ENCODE results near the gene TADA1.

- no peak for TF ChIP-seq CTCF (IDR thresholded peaks at IDR 0.05)
- TF ChIP-seq EP300 (IDR thresholded peaks at IDR 0.05), result no peak
- no peak for TF ChIP-seq POLR2A (IDR thresholded peaks at IDR 0.05)
These were observed 30.6 kb upstream of the TADA1 start for GRCh38 chr1:166906647-166907046.
